Osteocyte (in vitro differentiated cells): ENCODE results near the gene LSM14A. TPM values are rescaled to one million over a fixed set of nuclear protein-coding genes. Genes with fewer than 3 reads are reported as not detected.
"Not testable (repeated sequence)": the region's sequence is repeated elsewhere in the genome, so short reads cannot be mapped to it uniquely, and the experiment has no call there.

Experiments used
- DNase-seq: peaks from one replicate; pipeline ENCODE4 v3.0.0; 2021; ENCODE audit warnings: mixed read lengths; ENCODE audit not compliant: unreplicated experiment; ENCODE audit errors: extremely low spot score
- H3K27ac Mint-ChIP-seq: one replicate; pipeline ENCODE4 v1.8.0; 2021; ENCODE audit warnings: mild to moderate bottlenecking, mixed read lengths; ENCODE audit not compliant: unreplicated experiment
- H3K27me3 Mint-ChIP-seq: one replicate; pipeline ENCODE4 v1.8.0; 2021; ENCODE audit warnings: mixed read lengths; ENCODE audit not compliant: unreplicated experiment
- H3K36me3 Mint-ChIP-seq: one replicate; pipeline ENCODE4 v1.8.0; 2021; ENCODE audit warnings: mixed read lengths; ENCODE audit not compliant: unreplicated experiment
- H3K4me1 Mint-ChIP-seq: one replicate; pipeline ENCODE4 v1.8.0; 2021; ENCODE audit warnings: mixed read lengths; ENCODE audit not compliant: unreplicated experiment
- H3K4me3 Mint-ChIP-seq: one replicate; pipeline ENCODE4 v1.8.0; 2021; ENCODE audit warnings: mild to moderate bottlenecking, moderate library complexity, mixed read lengths; ENCODE audit not compliant: unreplicated experiment
- H3K9me3 Mint-ChIP-seq: one replicate; pipeline ENCODE4 v1.8.0; 2021; ENCODE audit warnings: mixed read lengths; ENCODE audit not compliant: unreplicated experiment
- CTCF ChIP-seq: fragments of 200-600 bp; sonication (generic); IDR thresholded peaks from 2 replicates; pipeline ENCODE4 v1.5.0; 2021; ENCODE audit warnings: antibody characterized with exemption, mild to moderate bottlenecking, moderate library complexity
- total RNA-seq: library from RNA; stranded (reverse); gene quantifications from 2 replicates; pipeline ENCODE4 v1.2.1, GENCODE V29; 2021

The LSM14A gene
- total RNA-seq, 1 donor from 2014 or later = 97.8 TPM

- H3K36me3 Mint-ChIP-seq = peaks cover 4% of the 10 kb centered on the region
- H3K27ac Mint-ChIP-seq = no peak overlapping the region
- no peak for TF ChIP-seq CTCF
- no peak overlapping the region for H3K4me3 Mint-ChIP-seq
- DNase-seq = no peak
- peaks cover 28% of the 10 kb centered on the region for H3K4me1 Mint-ChIP-seq
- H3K9me3 Mint-ChIP-seq = no peaks in the 10 kb centered on the region
- H3K27me3 Mint-ChIP-seq = no peaks in the 10 kb centered on the region
Observed at GRCh38 chr19:34237939-34238338, 65.6 kb downstream of the LSM14A start.

- Mint-ChIP-seq H3K36me3 (peaks cover 6% of the 10 kb centered on the region), H3K27ac (no peak overlapping the region), H3K27me3 (no peaks in the 10 kb centered on the region), H3K4me3 (no peak overlapping the region), H3K4me1 (peaks cover 30% of the 10 kb centered on the region), H3K9me3 (no peaks in the 10 kb centered on the region)
- no peak for DNase-seq
- TF ChIP-seq CTCF = peak; percentile 33
Observed at GRCh38 chr19:34241513-34242337, 69.4 kb downstream of the LSM14A start.

GRCh38 chr19:34243138-34243875 lies 71.0 kb downstream of the LSM14A start:
- not testable (repeated sequence) for DNase-seq, H3K36me3 Mint-ChIP-seq, H3K4me3 Mint-ChIP-seq

GRCh38 chr19:34243876-34244578 lies 71.7 kb downstream of the LSM14A start:
- no peak for TF ChIP-seq CTCF
- no peak for DNase-seq
- Mint-ChIP-seq H3K36me3 (peaks cover 2% of the 10 kb centered on the region), H3K27me3 (no peaks in the 10 kb centered on the region), H3K4me1 (peaks cover 37% of the 10 kb centered on the region), H3K9me3 (no peaks in the 10 kb centered on the region), H3K4me3 (no peak overlapping the region), H3K27ac (no peak overlapping the region)

More at GRCh38 chr19:34243138-34243875, 71.0 kb downstream of the LSM14A start:
- H3K27me3 Mint-ChIP-seq, H3K9me3 Mint-ChIP-seq: not testable (repeated sequence)
- Mint-ChIP-seq H3K27ac (peak overlapping the region; percentile 54), H3K4me1 (peaks cover 34% of the 10 kb centered on the region)

GRCh38 chr19:34244611-34245299 lies 72.5 kb downstream of the LSM14A start:
- Mint-ChIP-seq H3K4me1 (peaks cover 37% of the 10 kb centered on the region), H3K4me3 (no peak overlapping the region), H3K9me3 (no peaks in the 10 kb centered on the region), H3K36me3 (peaks cover 2% of the 10 kb centered on the region), H3K27me3 (no peaks in the 10 kb centered on the region), H3K27ac (no peak overlapping the region)
- no peak for DNase-seq
- TF ChIP-seq CTCF = no peak
